Osteoblast (primary cell): Measurements from ENCODE around the gene FHIT. TPM values are rescaled to one million over a fixed set of nuclear protein-coding genes. Genes with fewer than 3 reads are reported as not detected.

Experiments used
- DNase-seq: peaks from one replicate; pipeline ENCODE4 v3.0.0; 2011; ENCODE audit warnings: low spot score, mixed read lengths; ENCODE audit not compliant: insufficient read length; ENCODE audit errors: missing footprints
- H2AFZ ChIP-seq: 2 replicates; pipeline ENCODE4 v1.6.0; 2011; ENCODE audit warnings: mild to moderate bottlenecking, low read length
- H3K27ac ChIP-seq: 2 replicates; pipeline ENCODE4 v1.5.1; 2011; ENCODE audit warnings: mild to moderate bottlenecking, low read depth, low read length, moderate library complexity
- H3K27me3 ChIP-seq: 2 replicates; pipeline ENCODE4 v1.6.0; 2012; ENCODE audit warnings: mild to moderate bottlenecking, control low read depth, inconsistent platforms, low read length, moderate library complexity; ENCODE audit not compliant: insufficient read depth
- H3K36me3 ChIP-seq: 2 replicates; pipeline ENCODE4 v1.5.1; 2011; ENCODE audit warnings: mild to moderate bottlenecking, low read length, control low read depth, moderate library complexity; ENCODE audit not compliant: insufficient read depth
- H3K4me1 ChIP-seq: 2 replicates; pipeline ENCODE4 v1.5.1; 2011; ENCODE audit warnings: mild to moderate bottlenecking, low read length, control low read depth, moderate library complexity; ENCODE audit not compliant: insufficient read depth
- H3K4me2 ChIP-seq: 2 replicates; pipeline ENCODE4 v1.6.0; 2011; ENCODE audit warnings: mild to moderate bottlenecking, low read length; ENCODE audit not compliant: insufficient read depth
- H3K4me3 ChIP-seq: fragments of 200-600 bp; sonication (generic); 3 replicates; pipeline ENCODE4 v1.5.1; 2012; ENCODE audit warnings: mild to moderate bottlenecking, low read length, inconsistent platforms; ENCODE audit not compliant: insufficient read depth
- H3K79me2 ChIP-seq: 2 replicates; pipeline ENCODE4 v1.6.0; 2012; ENCODE audit warnings: mild to moderate bottlenecking, low read length, control low read depth, inconsistent platforms; ENCODE audit not compliant: insufficient read depth
- H3K9me3 ChIP-seq: 2 replicates; pipeline ENCODE4 v1.5.1; 2011; ENCODE audit warnings: low read depth, low read length, control low read depth
- H4K20me1 ChIP-seq: 2 replicates; pipeline ENCODE4 v1.6.0; 2012; ENCODE audit warnings: mild to moderate bottlenecking, low read length, control low read depth; ENCODE audit not compliant: insufficient read depth
- CTCF ChIP-seq: IDR thresholded peaks from 2 replicates; pipeline ENCODE4 v1.5.1; 2011; ENCODE audit warnings: mild to moderate bottlenecking, low read depth, low read length, moderate library complexity; ENCODE audit errors: extremely low read depth
- total RNA-seq: library from RNA; depleted of rRNA; stranded (reverse); fragments of >200 nt; gene quantifications from 2 replicates; pipeline ENCODE4 v1.2.3, GENCODE V29; 2012

Gene FHIT
- total RNA-seq, 1 donor: 3.3 TPM

- Histone ChIP-seq H3K79me2 (no peaks in the 10 kb centered on the region), H2AFZ (no peak overlapping the region), H3K27me3 (no peaks in the 10 kb centered on the region), H3K4me1 (peaks cover 13% of the 10 kb centered on the region), H4K20me1 (no peaks in the 10 kb centered on the region), H3K4me2 (no peak overlapping the region), H3K36me3 (no peaks in the 10 kb centered on the region), H3K4me3 (no peak overlapping the region), H3K27ac (no peak overlapping the region), H3K9me3 (no peaks in the 10 kb centered on the region)
- TF ChIP-seq CTCF: no peak
- no peak for DNase-seq
Observed at GRCh38 chr3:60956729-60957128, 294.5 kb downstream of the FHIT start.

- no peak for DNase-seq
- H3K4me1 ChIP-seq: peaks cover 13% of the 10 kb centered on the region
- no peaks in the 10 kb centered on the region for H3K27me3 ChIP-seq
- no peaks in the 10 kb centered on the region for H3K36me3 ChIP-seq
- H3K79me2 ChIP-seq: no peaks in the 10 kb centered on the region
- H3K4me2 ChIP-seq: no peak overlapping the region
- H3K9me3 ChIP-seq: no peaks in the 10 kb centered on the region
- H3K27ac ChIP-seq: no peak overlapping the region
- TF ChIP-seq CTCF: no peak
- no peaks in the 10 kb centered on the region for H4K20me1 ChIP-seq
- no peak overlapping the region for H3K4me3 ChIP-seq
- H2AFZ ChIP-seq: no peak overlapping the region
Observed at GRCh38 chr3:60955034-60955433, 296.2 kb downstream of the FHIT start.

GRCh38 chr3:60954048-60954447 is 297.2 kb downstream of the FHIT start:
- Histone ChIP-seq H3K27me3 (no peaks in the 10 kb centered on the region), H3K4me2 (peak overlapping the region; percentile 39), H4K20me1 (no peaks in the 10 kb centered on the region), H3K36me3 (no peaks in the 10 kb centered on the region), H3K4me3 (no peak overlapping the region), H3K4me1 (peaks cover 13% of the 10 kb centered on the region), H3K27ac (peak overlapping the region; percentile 74), H2AFZ (no peak overlapping the region), H3K79me2 (no peaks in the 10 kb centered on the region), H3K9me3 (no peaks in the 10 kb centered on the region)
- TF ChIP-seq CTCF: no peak
- peak; percentile 84 for DNase-seq

GRCh38 chr3:60953351-60953750 is 297.9 kb downstream of the FHIT start:
- Histone ChIP-seq H3K4me2 (peak overlapping the region; percentile 39), H2AFZ (peak overlapping the region; percentile 60), H3K9me3 (no peaks in the 10 kb centered on the region), H3K4me1 (peaks cover 13% of the 10 kb centered on the region), H3K36me3 (no peaks in the 10 kb centered on the region), H3K4me3 (no peak overlapping the region), H4K20me1 (no peaks in the 10 kb centered on the region), H3K79me2 (no peaks in the 10 kb centered on the region), H3K27me3 (no peaks in the 10 kb centered on the region), H3K27ac (peak overlapping the region; percentile 74)
- DNase-seq: peak; percentile 62
- TF ChIP-seq CTCF: no peak
